ENCODE data around the gene TMEM238L.

Gene TMEM238L

GRCh38 chr17:10803350-10803749, 549 bp downstream of the TMEM238L start:
- no peak for DNase-seq

GRCh38 chr17:10802496-10803284, 1.2 kb downstream of the TMEM238L start:
- DNase-seq: no peak

GRCh38 chr17:10799407-10799806, 4.5 kb downstream of the TMEM238L start:
- no peak for DNase-seq

GRCh38 chr17:10798910-10799309, 5.0 kb downstream of the TMEM238L start:
- no peak for DNase-seq

- DNase-seq: no peak
These were observed 5.6 kb downstream of the TMEM238L start for GRCh38 chr17:10798332-10798749.

GRCh38 chr17:10797476-10798328, 6.2 kb downstream of the TMEM238L start:
- no peak for DNase-seq

- no peak for DNase-seq
These were observed 10.1 kb downstream of the TMEM238L start for GRCh38 chr17:10793816-10794215.

- no peak for DNase-seq
These were observed 10.6 kb downstream of the TMEM238L start for GRCh38 chr17:10793256-10793655.

GRCh38 chr17:10792151-10792550, 11.7 kb downstream of the TMEM238L start:
- DNase-seq: no peak

GRCh38 chr17:10790491-10791401, 13.2 kb downstream of the TMEM238L start:
- no peak for DNase-seq

- no peak for DNase-seq
These were observed 14.1 kb downstream of the TMEM238L start for GRCh38 chr17:10789694-10790271.

GRCh38 chr17:10787306-10788045, 16.4 kb downstream of the TMEM238L start:
- no peak for DNase-seq

- DNase-seq: no peak
These were observed 18.6 kb downstream of the TMEM238L start for GRCh38 chr17:10785295-10785694.

- no peak for DNase-seq
These were observed 24.3 kb downstream of the TMEM238L start for GRCh38 chr17:10779609-10780008.

- DNase-seq: no peak
These were observed 26.0 kb downstream of the TMEM238L start for GRCh38 chr17:10777890-10778289.

GRCh38 chr17:10777131-10777807, 26.6 kb downstream of the TMEM238L start:
- DNase-seq: no peak

GRCh38 chr17:10776381-10776780, 27.5 kb downstream of the TMEM238L start:
- DNase-seq: no peak

- DNase-seq: no peak
These were observed 28.1 kb downstream of the TMEM238L start for GRCh38 chr17:10775740-10776356.

GRCh38 chr17:10775058-10775457, 28.8 kb downstream of the TMEM238L start:
- DNase-seq: no peak

- no peak for DNase-seq
These were observed 30.5 kb downstream of the TMEM238L start for GRCh38 chr17:10773391-10773790.
